Breast epithelium (tissue), 3 donors: ENCODE results near the gene DCBLD1.
A peak's percentile ranks its signal among the peaks of the same experiment; 100 is the strongest.

Experiments used
- POLR2A ChIP-seq: fragments of 450-650 bp; IDR thresholded peaks from one replicate; pipeline ENCODE4 v1.6.1; 2016; ENCODE audit warnings: antibody characterized with exemption, mild to moderate bottlenecking, moderate library complexity
- POLR2AphosphoS5 ChIP-seq, 3 donors: sonication (generic); formaldehyde crosslinking; IDR thresholded peaks; one replicate each; pipeline ENCODE4 v1.6.1; 2017; ENCODE audit warnings: antibody characterized with exemption in 3 of 3
- TF ChIP-seq, protein P1 (sequence below), 3 donors: fragments of 450-650 bp; IDR thresholded peaks; one replicate each; pipeline ENCODE4 v1.5.1; 2016 to 2017; ENCODE audit warnings: antibody characterized with exemption in 3 of 3, mild to moderate bottlenecking in 3 of 3, moderate library complexity in 3 of 3

DNA sequence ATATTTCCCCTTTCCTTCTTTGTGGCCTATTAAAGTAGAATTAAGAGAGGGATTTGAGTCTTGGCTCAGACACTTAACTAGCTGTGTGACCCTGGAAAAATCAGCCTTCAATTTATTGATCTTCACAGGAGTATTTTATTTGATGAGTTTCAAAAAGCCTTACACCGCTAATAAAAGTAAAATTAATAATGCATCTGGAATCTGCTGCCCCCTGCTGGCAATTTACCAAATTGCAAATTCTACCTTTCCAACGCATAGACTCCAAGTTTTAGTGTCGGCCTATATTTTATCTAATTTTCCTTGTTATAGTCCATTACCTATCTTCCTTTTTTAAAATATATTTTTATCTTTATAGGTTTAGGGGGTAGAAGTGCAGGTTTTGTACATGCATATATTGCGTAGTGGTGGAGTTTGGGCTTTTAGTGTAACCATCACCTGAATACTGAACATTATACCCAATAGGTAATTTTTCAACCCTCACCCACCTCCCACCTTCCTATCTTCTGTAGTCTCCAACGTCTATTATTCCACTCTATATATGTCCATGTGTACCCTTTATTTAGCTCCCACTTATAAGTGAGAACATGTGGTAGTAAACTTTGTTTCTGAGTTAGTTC is 73.5 kb downstream of the DCBLD1 start:
- TF ChIP-seq, protein P1, sequence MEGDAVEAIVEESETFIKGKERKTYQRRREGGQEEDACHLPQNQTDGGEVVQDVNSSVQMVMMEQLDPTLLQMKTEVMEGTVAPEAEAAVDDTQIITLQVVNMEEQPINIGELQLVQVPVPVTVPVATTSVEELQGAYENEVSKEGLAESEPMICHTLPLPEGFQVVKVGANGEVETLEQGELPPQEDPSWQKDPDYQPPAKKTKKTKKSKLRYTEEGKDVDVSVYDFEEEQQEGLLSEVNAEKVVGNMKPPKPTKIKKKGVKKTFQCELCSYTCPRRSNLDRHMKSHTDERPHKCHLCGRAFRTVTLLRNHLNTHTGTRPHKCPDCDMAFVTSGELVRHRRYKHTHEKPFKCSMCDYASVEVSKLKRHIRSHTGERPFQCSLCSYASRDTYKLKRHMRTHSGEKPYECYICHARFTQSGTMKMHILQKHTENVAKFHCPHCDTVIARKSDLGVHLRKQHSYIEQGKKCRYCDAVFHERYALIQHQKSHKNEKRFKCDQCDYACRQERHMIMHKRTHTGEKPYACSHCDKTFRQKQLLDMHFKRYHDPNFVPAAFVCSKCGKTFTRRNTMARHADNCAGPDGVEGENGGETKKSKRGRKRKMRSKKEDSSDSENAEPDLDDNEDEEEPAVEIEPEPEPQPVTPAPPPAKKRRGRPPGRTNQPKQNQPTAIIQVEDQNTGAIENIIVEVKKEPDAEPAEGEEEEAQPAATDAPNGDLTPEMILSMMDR (IDR thresholded peaks at IDR 0.05): peak; percentile 60 to 74 (median 71)
- no peak for TF ChIP-seq POLR2A
- TF ChIP-seq POLR2AphosphoS5 (IDR thresholded peaks at IDR 0.05): no peak
